AG09309 (cell line): ENCODE measurements around the gene BCAR3.
A peak's percentile ranks its signal among the peaks of the same experiment; 100 is the strongest.

Experiments used
- DNase-seq: peaks from one replicate; pipeline ENCODE4 v3.0.0-alpha.2; 2010; ENCODE audit warnings: low read depth
- H3K4me3 ChIP-seq: 2 replicates; pipeline ENCODE4 v1.5.1; 2011; ENCODE audit warnings: mild to moderate bottlenecking, low read depth, low read length, moderate library complexity; ENCODE audit not compliant: control insufficient read depth
- TF ChIP-seq, protein P1 (sequence below): IDR thresholded peaks from 2 replicates; pipeline ENCODE4 v1.5.1; 2011; ENCODE audit warnings: mild to moderate bottlenecking, low read depth, low read length, inconsistent platforms; ENCODE audit not compliant: insufficient read depth, control insufficient read depth; ENCODE audit errors: missing control alignments

BCAR3 gene

DNA sequence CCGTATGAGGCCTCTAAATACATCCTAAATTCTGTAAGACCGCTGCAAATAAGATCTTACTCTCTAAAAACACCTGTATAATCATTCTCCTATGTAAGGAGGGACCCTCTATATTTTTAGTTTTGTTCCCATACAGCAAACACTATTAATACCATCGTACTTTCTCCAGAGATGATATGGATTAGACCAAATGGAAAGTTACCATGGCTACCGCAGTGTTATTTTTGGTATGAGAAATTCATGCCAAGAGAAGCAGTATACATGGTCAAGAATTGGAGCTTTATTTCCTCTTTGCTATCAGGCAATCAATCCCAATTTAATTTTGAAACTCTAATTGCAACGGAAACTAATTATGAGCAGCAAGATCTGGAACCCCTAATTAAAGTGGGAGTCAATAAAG, 70.0 kb downstream of the BCAR3 start:
- DNase-seq: no peak
- H3K4me3 ChIP-seq: no peak overlapping the region
- TF ChIP-seq, protein P1, sequence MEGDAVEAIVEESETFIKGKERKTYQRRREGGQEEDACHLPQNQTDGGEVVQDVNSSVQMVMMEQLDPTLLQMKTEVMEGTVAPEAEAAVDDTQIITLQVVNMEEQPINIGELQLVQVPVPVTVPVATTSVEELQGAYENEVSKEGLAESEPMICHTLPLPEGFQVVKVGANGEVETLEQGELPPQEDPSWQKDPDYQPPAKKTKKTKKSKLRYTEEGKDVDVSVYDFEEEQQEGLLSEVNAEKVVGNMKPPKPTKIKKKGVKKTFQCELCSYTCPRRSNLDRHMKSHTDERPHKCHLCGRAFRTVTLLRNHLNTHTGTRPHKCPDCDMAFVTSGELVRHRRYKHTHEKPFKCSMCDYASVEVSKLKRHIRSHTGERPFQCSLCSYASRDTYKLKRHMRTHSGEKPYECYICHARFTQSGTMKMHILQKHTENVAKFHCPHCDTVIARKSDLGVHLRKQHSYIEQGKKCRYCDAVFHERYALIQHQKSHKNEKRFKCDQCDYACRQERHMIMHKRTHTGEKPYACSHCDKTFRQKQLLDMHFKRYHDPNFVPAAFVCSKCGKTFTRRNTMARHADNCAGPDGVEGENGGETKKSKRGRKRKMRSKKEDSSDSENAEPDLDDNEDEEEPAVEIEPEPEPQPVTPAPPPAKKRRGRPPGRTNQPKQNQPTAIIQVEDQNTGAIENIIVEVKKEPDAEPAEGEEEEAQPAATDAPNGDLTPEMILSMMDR: no peak

DNA sequence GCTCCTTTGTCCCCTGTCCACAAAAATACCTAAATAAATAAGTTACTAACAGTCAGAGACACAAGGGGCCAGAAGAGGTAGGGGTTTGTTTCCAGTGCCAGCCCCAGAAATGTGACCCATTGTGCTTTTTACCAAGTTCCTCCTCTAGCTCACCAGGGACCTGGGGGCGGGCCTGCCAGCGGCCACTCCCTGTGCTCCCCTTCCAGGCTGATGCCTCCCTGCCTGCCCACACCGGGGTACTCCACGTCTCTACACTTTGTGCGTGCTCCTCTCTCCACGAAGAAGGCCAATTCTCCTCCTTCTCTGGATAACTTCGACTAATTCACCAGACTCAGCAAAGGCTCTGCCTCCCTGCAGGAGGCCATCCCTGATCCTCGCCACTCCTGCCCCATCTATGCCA, 72.1 kb downstream of the BCAR3 start:
- DNase-seq: no peak
- TF ChIP-seq, protein P1: no peak
- no peak overlapping the region for H3K4me3 ChIP-seq

DNA sequence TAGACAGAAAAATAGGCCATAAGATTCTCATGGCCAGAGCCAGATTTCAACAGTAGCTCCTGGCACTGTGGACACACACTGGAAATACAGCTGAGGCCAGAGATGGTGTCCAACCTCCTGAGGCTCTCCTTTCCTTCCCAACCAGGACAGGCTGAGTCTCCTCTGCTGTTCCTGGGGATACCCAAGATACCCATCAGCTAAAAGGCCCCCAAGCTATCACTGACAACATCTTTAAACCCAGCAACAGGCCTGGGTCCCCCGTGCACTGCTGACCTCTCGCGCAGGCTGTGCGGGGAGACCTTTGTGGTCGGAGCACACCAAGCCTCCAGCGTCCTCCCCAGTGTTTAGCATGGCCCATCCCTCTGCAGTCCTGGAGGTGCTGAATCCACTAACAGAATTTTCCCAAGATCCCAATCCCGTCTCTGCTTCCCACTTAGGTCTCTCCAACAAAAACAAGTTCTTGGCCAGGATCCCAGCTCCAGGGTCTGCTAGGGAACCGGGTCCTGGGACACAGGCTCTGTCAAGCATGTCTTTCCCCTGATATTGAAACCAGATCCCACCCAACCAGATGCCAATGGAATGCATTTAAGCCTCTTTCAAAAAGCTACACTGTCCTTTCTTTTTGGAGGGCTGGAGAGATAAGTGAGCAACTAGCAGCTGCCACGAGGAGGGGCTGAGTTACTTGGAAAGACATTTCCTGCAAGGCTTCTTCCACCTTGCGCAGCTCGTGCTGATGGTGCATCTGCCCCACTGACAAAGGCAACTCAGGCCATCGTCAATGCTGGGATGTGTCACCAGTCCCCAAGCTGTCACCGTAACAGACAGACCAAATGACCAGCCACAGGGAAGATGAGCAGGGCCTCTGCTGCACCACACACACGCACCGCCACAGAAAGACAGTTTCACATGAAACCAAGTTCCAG, 73.2 kb downstream of the BCAR3 start:
- no peak for DNase-seq
- H3K4me3 ChIP-seq: no peak overlapping the region
- TF ChIP-seq, protein P1: no peak

DNA sequence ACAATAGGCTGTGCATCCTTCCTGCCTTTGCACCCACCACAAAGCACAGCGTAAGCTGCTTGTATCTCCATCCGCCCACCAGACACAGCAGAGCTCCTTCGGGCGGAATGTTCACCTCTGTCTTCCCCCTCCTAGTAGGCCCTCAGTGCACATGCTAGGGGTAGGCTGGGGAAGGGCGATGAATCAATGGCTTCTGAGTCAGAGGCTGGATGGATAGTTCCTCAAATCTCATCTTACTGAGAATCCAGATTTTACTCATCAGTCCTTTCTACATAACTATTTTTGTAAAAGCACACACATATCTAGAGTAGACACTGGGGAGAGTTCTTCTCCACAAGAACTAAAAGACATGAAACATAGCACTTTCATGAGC, 73.8 kb downstream of the BCAR3 start:
- DNase-seq: no peak
- TF ChIP-seq, protein P1: no peak
- no peak overlapping the region for H3K4me3 ChIP-seq

DNA sequence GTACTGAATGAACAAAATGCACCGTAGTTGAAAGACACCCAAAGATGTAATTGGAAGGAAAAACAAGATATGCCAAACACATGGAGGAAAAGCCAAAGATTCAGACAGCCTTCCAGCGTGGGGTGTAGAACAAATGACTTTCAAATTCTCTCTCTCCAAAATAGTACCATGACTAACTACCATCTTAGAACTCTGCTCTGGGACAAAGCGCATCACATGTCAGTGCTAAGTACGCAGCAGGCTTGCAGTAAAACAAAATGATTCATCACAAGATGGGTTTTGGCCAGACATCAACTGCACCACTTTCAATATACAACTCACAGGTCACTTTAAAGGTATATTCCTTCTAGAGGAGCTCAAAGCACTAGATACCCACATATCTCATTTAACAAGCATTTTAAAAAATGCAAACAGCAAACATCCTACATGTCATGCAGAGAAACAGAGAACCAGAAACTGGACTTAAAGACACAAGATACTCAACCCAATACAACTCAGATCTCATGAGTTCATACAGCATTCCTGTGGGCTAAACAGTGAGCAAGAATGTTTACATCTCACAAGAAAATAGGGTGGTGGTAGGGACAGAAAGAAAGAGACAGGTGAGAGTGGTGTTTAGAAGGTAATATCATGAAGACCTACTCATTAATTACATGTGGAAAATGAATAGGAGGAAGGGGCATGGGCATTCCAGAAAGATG, 75.7 kb downstream of the BCAR3 start:
- TF ChIP-seq, protein P1: no peak

DNA sequence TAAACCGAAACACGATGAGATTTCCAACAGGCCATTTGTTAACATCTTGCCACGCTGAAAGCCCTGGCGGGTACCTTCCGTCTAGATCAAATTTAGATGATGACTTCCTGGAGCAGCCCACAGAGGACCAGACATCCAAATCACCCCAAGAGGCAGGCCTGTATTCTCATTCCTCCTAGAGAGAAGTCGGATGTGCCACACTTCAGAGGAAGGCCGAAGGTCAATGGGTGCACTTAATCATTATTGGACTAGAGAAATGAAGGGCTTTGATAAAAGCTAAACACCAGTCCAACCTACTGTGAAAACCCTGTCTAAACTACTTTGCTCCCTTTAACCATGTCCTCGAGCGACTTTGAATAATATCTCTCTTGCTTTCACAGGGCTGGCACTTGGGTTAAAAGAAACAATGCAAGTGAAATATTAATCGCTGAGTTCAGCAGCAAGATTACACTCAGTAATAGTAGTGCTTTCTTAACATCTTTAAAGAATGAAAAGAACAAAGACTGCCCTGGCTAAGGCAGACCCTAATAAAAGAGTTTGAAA, 76.5 kb downstream of the BCAR3 start:
- TF ChIP-seq, protein P1: no peak
- DNase-seq: no peak
- no peak overlapping the region for H3K4me3 ChIP-seq

More for the DNA sequence above, 75.7 kb downstream of the BCAR3 start:
- H3K4me3 ChIP-seq: no peak overlapping the region
- DNase-seq: peak; percentile 87
